Measurements from ENCODE around the gene ATG4B.

DNA sequence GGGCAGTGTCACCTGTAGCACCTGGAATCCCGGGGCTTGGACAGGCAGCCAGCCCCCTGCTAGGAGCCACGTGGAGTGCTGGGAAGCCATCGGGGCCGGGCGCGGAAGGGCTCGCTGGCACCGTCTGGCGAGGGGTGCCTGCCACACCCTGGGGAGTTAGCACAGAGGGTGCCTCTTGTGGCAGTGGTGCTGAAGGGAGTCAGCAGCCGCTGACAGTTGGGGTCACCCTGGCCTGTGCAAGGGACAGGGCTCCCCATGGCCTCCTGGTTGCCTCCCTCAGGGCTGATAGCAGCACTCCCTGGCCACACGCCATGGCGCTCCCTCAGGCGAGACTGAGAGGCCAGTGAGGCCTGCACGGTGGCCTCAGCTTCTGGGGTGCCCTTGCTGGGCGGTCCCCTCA lies 83.1 kb downstream of the ATG4B start:
- TF ChIP-seq YY1 (IDR thresholded peaks at IDR 0.05; ENCODE audit: insufficient read depth, insufficient read length), result no peak
- TF ChIP-seq SUZ12 (IDR thresholded peaks at IDR 0.05; ENCODE audit: extremely low read depth, insufficient read depth, insufficient read length), result no peak
